Activated CD4-positive, CD25-positive, alpha-beta regulatory T cell treated with anti-CD3 and anti-CD28 coated beads, Interleukin-2, amount 50 U/mL, for 16 hours (primary cell): ENCODE data around the gene DPEP1.

Experiments used
- DNase-seq: peaks from one replicate; pipeline ENCODE4 v3.0.0-alpha.2; 2020; ENCODE audit warnings: low read depth, low spot score

Gene DPEP1

DNA sequence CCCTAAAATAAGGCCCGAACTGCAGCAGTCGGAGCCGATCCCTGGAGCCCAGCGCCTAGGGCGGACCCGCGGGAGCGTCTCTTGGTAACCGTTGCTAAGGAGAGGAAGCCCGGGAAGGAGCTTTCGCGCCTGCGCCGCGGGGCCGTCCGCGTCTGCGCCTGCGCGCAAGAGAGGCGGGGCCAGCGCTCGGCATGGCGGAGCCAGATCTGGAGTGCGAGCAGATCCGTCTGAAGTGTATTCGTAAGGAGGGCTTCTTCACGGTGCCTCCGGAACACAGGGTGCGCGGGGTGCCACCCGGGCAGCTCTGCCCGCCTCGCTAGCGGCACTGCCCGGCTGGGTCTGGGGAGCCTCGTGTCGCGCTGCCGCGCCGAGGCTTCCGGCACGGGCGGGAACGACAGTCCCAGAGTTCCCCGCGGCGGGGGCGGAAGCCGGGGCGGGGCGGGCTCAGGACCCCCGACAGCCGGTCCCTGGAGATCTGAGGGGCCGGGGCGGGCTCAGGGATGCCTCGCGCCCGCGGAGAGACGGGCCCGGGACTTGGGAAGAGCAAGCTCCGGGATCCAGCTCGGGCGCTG, 73.2 kb downstream of the DPEP1 start, which contains the start of gene CDK10:
CDK10 (plus strand) TSS at position 170 of the 572 bp plus-strand sequence; CDS start at position 192, 22 bp downstream.
- DNase-seq = peak; percentile 84

DNA sequence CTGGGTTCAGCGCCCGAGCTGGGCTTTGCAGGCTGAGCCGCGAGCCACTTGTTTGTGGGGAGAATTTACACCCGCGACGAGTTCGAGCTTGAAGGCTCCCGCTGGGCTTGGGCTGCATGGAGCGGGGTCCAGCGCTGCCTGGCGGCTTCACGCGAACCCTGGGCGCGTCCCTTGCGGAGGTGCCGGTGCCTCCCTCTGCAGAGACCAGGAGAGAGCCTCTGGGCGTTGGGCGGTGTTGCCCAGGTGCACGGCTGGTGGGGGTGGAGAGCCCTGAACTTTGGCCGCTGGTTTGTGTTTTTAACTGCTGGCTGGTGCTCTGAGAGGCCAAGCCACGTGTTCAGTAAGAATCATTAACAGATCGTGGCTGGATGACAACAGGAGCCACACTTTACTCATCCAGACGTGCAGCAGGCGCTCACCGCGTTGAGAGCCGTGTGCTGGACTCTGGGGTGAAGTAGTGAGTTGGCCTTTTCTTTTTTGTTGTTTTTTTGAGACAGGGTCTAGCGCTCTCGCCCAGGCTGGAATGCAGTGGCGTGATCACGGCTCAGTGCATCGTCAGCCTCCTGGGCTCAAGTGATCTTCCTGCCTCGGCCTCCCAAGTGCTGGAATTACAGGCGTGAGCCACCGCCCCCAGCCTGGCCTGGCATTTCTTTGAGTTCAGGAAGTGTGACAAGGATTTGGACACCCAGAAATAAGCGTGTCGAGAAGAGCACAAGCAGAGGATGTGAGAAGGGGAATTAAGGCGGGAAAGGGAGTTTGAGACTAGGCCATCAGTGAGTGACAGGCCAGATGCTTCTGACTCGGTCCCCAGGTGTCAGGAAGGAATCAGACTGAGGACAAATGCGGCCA, 73.9 kb downstream of the DPEP1 start:
- DNase-seq = no peak
